A172 (cell line): ENCODE measurements around the gene LBHD2. TPM values are rescaled to one million over a fixed set of nuclear protein-coding genes. Genes with fewer than 3 reads are reported as not detected.

Experiments
- DNase-seq: peaks from one replicate; pipeline ENCODE4 v3.0.0-alpha.2; 2015; ENCODE audit warnings: low spot score
- total RNA-seq: library from RNA; depleted of rRNA; stranded (reverse); fragments of >200 nt; shearing (Covaris generic); gene quantifications from 2 replicates; pipeline ENCODE4 v1.2.3, GENCODE V29; 2014

Gene LBHD2
- total RNA-seq, 1 experiment from 2014 or later = not detected

GRCh38 chr14:103091041-103091882 lies 7.3 kb downstream of the LBHD2 start:
- DNase-seq = no peak

- DNase-seq = no peak
Observed at GRCh38 chr14:103091883-103092222, 7.8 kb downstream of the LBHD2 start.

GRCh38 chr14:103093856-103094405 lies 9.9 kb downstream of the LBHD2 start:
- DNase-seq = no peak

GRCh38 chr14:103094406-103095209 lies 10.6 kb downstream of the LBHD2 start, which contains the start of gene EXOC3L4:
Gene EXOC3L4 (plus strand): TSS chr14:103094725. CDS start chr14:103100220, 5,495 bp downstream.
- DNase-seq = no peak

- DNase-seq = no peak
Observed at GRCh38 chr14:103095210-103095778, 11.3 kb downstream of the LBHD2 start.

GRCh38 chr14:103096387-103096786 lies 12.4 kb downstream of the LBHD2 start:
- DNase-seq = no peak

- no peak for DNase-seq
Observed at GRCh38 chr14:103097244-103097993, 13.4 kb downstream of the LBHD2 start.

GRCh38 chr14:103097994-103098957 lies 14.3 kb downstream of the LBHD2 start:
- no peak for DNase-seq

- no peak for DNase-seq
Observed at GRCh38 chr14:103099081-103099732, 15.2 kb downstream of the LBHD2 start.

GRCh38 chr14:103099733-103100280 lies 15.8 kb downstream of the LBHD2 start:
- no peak for DNase-seq

- DNase-seq = no peak
Observed at GRCh38 chr14:103100281-103101121, 16.5 kb downstream of the LBHD2 start.

GRCh38 chr14:103101257-103101962 lies 17.4 kb downstream of the LBHD2 start:
- no peak for DNase-seq

GRCh38 chr14:103101963-103102688 lies 18.1 kb downstream of the LBHD2 start:
- no peak for DNase-seq

- DNase-seq = no peak
Observed at GRCh38 chr14:103102689-103103260, 18.8 kb downstream of the LBHD2 start.

GRCh38 chr14:103103461-103104388 lies 19.7 kb downstream of the LBHD2 start:
- peak; percentile 38 for DNase-seq

GRCh38 chr14:103104389-103104653 lies 20.3 kb downstream of the LBHD2 start:
- no peak for DNase-seq
